Hair follicle dermal papilla cell (primary cell): Measurements from ENCODE around the gene ZMIZ2. TPM values are rescaled to one million over a fixed set of nuclear protein-coding genes. Genes with fewer than 3 reads are reported as not detected.

ENCODE experiments used
- total RNA-seq: library from RNA; depleted of rRNA; stranded (reverse); fragments of >200 nt; gene quantifications from 2 replicates; pipeline ENCODE4 v1.2.3, GENCODE V29; 2012

ZMIZ2 gene, protein sequence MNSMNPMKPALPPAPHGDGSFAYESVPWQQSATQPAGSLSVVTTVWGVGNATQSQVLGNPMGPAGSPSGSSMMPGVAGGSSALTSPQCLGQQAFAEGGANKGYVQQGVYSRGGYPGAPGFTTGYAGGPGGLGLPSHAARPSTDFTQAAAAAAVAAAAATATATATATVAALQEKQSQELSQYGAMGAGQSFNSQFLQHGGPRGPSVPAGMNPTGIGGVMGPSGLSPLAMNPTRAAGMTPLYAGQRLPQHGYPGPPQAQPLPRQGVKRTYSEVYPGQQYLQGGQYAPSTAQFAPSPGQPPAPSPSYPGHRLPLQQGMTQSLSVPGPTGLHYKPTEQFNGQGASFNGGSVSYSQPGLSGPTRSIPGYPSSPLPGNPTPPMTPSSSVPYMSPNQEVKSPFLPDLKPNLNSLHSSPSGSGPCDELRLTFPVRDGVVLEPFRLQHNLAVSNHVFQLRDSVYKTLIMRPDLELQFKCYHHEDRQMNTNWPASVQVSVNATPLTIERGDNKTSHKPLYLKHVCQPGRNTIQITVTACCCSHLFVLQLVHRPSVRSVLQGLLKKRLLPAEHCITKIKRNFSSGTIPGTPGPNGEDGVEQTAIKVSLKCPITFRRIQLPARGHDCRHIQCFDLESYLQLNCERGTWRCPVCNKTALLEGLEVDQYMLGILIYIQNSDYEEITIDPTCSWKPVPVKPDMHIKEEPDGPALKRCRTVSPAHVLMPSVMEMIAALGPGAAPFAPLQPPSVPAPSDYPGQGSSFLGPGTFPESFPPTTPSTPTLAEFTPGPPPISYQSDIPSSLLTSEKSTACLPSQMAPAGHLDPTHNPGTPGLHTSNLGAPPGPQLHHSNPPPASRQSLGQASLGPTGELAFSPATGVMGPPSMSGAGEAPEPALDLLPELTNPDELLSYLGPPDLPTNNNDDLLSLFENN
- total RNA-seq: 16.5 and 24.3 TPM in 2 replicates

DNA sequence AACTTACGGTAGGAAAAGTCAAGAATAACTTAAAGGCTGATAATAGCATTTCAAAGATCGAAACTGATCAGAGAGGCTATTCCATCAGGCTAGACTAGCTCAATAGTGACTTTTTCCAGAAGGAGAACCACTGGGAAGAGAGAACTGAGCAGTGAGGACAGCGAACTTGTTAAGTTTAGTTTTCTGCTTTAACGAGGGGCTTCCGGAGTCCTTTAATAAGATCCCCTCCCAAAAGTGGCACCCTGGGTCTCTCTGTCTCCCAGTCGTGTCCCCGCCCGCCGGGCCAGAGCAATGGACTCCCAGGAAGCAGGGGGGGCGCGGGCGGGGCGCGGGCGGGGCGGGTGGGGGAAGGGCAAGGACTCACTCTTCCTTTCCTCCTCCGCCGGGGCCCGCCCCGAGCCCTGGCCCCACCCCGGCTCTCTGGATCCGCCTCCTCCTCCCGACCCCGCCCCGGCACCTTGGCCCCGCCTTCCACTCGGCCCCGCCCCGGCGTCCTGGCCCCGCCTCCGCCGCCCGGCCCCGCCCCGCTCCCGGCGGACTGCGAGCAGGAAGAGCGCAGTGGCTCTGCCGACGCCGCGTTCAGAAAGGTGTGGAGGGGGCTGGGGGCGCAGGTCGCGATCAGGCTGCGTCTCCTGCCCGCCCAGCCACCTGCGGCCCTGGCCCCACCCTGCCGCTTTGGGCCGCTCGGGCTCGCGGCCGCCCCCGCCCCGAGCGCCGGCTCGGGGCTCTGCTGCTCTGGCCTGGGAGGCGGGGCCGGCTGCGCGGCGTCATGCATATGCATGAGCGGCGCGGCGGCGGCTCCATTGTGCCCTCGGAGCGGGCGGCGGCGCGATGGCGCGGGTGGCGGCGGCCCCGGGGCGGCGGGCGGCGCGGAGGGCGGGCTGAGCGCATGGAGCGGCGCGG is at the start of gene ZMIZ2:
Gene ZMIZ2 (plus strand): TSS at position 803 of the 903 bp plus-strand sequence. CDS start 7,403 bp downstream, outside the sequence.

DNA sequence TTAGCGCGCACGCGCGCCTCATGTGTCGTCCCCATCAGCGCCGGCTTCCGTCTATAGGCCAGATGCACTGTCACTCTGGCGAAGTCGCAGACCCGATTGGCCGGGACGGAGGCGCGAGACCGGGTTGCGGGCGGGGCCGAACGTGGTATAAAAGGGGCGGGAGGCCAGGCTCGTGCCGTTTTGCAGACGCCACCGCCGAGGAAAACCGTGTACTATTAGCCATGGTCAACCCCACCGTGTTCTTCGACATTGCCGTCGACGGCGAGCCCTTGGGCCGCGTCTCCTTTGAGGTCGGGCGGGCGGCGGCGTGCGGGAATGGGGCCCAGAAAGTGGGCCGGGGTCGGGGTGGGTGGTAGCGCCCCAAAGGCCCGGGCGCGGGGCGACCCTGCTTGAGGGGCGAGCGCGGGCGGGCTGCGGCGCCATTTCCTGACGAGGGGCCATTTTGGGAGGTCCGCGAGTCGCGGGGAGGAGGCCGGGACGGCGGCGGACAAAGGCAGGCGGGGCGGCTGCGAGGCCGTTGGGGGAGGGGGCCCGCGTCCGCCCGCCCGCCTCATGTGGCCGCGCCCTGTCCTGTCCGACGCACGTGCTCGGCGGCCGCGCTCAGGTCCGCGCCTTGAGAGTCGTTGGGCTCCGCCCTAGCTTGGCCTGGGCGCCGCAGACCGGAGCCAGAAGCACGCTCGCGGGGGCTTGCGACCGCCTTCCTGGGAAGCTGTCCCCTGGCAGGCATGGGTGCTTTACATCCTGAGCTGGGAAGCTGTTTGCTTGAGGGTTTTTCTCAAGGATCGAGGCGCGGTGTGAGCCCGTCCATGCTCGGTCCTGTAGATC is 48.1 kb downstream of the ZMIZ2 start, which contains the start of gene PPIA:
Gene PPIA (plus strand): TSS at position 178 of the 825 bp plus-strand sequence. CDS start 44 bp downstream, at position 222.

Other genes starting within 250 kb of the ZMIZ2 start
- not detected in 2 replicates for gene NPC1L1, start 207.5 kb upstream of the ZMIZ2 start, total RNA-seq
- 44.4 and 54.2 TPM in 2 replicates for gene DDX56, start 174.9 kb upstream of the ZMIZ2 start, total RNA-seq
- 75.9 and 89.1 TPM in 2 replicates for gene TMED4, start 166.6 kb upstream of the ZMIZ2 start, total RNA-seq
- gene OGDH, start 142.2 kb upstream of the ZMIZ2 start, total RNA-seq: 142 and 145 TPM in 2 replicates
- 1,287 and 2,165 TPM in 2 replicates for gene PPIA, start 47.8 kb downstream of the ZMIZ2 start, total RNA-seq
- gene H2AZ2, start 99.2 kb downstream of the ZMIZ2 start, total RNA-seq: 98.4 and 102 TPM in 2 replicates
- gene PURB, start 136.7 kb downstream of the ZMIZ2 start, total RNA-seq: 19.9 and 23.7 TPM in 2 replicates
- gene MYO1G, start 230.2 kb downstream of the ZMIZ2 start, total RNA-seq: 0.12 and 0.16 TPM in 2 replicates